Measurements from ENCODE around the gene AUP1. TPM values are rescaled to one million over a fixed set of nuclear protein-coding genes. Genes with fewer than 3 reads are reported as not detected.

The AUP1 gene
- total and polyA plus RNA-seq, 2 of the 8 experiments (the other 6 are each of a cell fraction or from before 2014, with no cell fraction given): 83.4 to 121 TPM

DNA sequence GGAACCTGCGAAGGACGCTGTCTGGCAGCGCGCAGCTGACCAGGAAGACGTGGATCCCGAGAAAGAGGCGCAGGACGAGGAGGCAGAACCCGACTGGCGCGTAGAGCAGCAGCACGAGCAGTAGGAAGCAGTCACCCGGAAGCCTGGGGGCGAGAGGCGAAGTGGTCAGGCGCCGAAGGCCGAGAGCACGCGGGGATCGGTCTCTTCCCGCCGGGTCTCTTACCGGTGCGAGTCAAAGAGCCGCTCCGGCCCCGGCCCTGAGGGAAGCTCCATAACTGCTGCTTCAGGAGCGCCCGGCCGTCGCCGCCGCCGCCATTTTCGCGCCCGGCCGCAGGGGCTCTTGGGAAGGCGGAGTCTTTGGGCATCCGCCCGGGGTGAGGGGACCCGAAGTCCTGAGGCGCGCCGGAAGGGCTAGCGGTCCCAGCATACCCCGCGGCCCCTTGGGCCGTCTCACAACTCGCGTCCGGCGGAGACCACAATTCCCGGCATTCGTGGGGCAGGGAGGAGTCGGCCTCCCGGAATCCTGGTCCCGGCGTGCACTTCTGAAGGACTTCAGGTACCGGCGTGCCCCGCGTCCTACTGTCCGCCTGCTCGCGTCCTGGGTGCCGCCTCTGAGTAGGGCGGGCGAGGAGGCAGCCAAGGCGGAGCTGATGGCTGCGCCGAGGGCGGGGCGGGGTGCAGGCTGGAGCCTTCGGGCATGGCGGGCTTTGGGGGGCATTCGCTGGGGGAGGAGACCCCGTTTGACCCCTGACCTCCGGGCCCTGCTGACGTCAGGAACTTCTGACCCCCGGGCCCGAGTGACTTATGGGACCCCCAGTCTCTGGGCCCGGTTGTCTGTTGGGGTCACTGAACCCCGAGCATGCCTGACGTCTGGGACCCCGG, at the start of gene AUP1, which contains the start of gene HTRA2 (continued):
- TF ChIP-seq POLR2A (IDR thresholded peaks at IDR 0.05; ENCODE audit: control extremely low read depth in 1 of 2, low read depth in 2 of 2, low read length in 2 of 2): peak in 1 of 2 experiments; percentile 94; a peak in 2 of 3 replicates
- no peak for TF ChIP-seq E2F6 (IDR thresholded peaks at IDR 0.05)
- TF ChIP-seq POLR2AphosphoS5 (IDR thresholded peaks at IDR 0.05; ENCODE audit: low read depth, low read length): peak; percentile 30; the same call in 1 of the 2 replicates
- TF ChIP-seq RBBP5 (IDR thresholded peaks at IDR 0.05; ENCODE audit: borderline replicate concordance, low read depth, low read length): peak; percentile 88; the same call in 1 of the 2 replicates
- TF ChIP-seq ASH2L (IDR thresholded peaks at IDR 0.05; ENCODE audit: low read length): peak; percentile 60
- peak; percentile 85 for TF ChIP-seq SIX5 (IDR thresholded peaks at IDR 0.05; ENCODE audit: low read depth, low read length)
- TF ChIP-seq FOSL1 (IDR thresholded peaks at IDR 0.05; ENCODE audit: insufficient read depth, low read depth, low read length): no peak
- 0 out of 2 replicates have a peak, but pooled peaks have one; percentile 1 for TF ChIP-seq BACH1 (IDR thresholded peaks at IDR 0.05; ENCODE audit: low read length)
- TF ChIP-seq SP2 (IDR thresholded peaks at IDR 0.05; ENCODE audit: low read length): no peak
- TF ChIP-seq HDAC6 (IDR thresholded peaks at IDR 0.05; ENCODE audit: low read depth, low read length): no peak
- peak; percentile 98 for TF ChIP-seq YY1 (IDR thresholded peaks at IDR 0.05; ENCODE audit: low read depth, low read length)
- TF ChIP-seq SP4 (IDR thresholded peaks at IDR 0.05; ENCODE audit: low read length): no peak
- no peak for TF ChIP-seq SIRT6 (IDR thresholded peaks at IDR 0.05; ENCODE audit: low read length)
- no peak for TF ChIP-seq USF2 (IDR thresholded peaks at IDR 0.05; ENCODE audit: low read length)
- no peak; the same call in 1 of the 2 replicates for TF ChIP-seq SP1 (IDR thresholded peaks at IDR 0.05; ENCODE audit: low read depth, low read length)
- TF ChIP-seq RXRA (IDR thresholded peaks at IDR 0.05; ENCODE audit: insufficient read depth, low read depth, low read length): no peak
- TF ChIP-seq SIN3A (conservative IDR thresholded peaks at IDR 0.05 in 1 of 2, IDR thresholded peaks at IDR 0.05 in 1 of 2; ENCODE audit: low read depth in 1 of 2, low read length in 2 of 2): peak; percentile 41 to 59; a peak in 1 of 4 replicates
- TF ChIP-seq CEBPB (IDR thresholded peaks at IDR 0.05; ENCODE audit: low read depth, low read length): no peak
- TF ChIP-seq KDM5A (IDR thresholded peaks at IDR 0.05; ENCODE audit: low read length): peak; percentile 91
- TF ChIP-seq, protein P1, sequence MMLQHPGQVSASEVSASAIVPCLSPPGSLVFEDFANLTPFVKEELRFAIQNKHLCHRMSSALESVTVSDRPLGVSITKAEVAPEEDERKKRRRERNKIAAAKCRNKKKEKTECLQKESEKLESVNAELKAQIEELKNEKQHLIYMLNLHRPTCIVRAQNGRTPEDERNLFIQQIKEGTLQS (IDR thresholded peaks at IDR 0.05; ENCODE audit: insufficient read depth, low read depth, low read length): peak; percentile 58
- TF ChIP-seq CREB1 (IDR thresholded peaks at IDR 0.05): peak; percentile 76
- TF ChIP-seq EP300 (IDR thresholded peaks at IDR 0.05; ENCODE audit: borderline replicate concordance in 1 of 2, low read depth in 2 of 2, low read length in 2 of 2): peak in 1 of 2 experiments; percentile 5; a peak in 1 of 3 replicates
